HS-27A (cell line): ENCODE data around the gene SH3BP5.

Experiments used
- DNase-seq: peaks from one replicate; pipeline ENCODE4 v3.0.0-alpha.2; 2012; ENCODE audit warnings: low read depth, missing footprints

The SH3BP5 gene

GRCh38 chr3:15273227-15273626, 59.2 kb downstream of the SH3BP5 start:
- no peak for DNase-seq

GRCh38 chr3:15272426-15273196, 59.8 kb downstream of the SH3BP5 start:
- DNase-seq, result no peak

DNA sequence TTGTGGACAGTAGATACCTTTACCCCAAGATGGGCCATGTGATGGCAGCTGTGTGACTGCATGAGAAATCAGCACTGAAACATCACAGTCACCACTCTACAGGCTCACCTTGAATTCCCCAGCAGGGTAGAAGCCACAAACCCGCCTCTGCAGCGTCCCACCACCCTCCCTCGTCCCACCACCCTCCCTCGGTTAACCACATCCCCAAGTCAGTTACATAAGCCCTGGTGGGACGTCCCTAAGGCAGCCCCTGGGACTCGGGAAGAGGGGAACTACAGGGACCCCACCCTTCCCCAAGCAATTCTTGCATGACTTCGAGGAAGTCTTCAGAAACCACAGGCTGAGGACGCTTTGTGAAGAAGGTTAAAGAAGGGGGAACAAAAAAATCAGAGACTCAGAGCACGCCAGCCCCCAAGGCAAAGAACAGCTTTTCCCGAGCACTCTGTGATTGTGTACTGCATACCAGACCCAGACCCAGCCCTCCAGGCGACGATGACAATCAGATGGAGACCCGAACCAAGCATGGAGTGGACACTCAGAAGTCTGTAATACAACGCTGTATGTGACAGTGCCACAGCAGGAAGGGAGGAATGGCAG, 60.5 kb downstream of the SH3BP5 start:
- DNase-seq, result no peak

DNA sequence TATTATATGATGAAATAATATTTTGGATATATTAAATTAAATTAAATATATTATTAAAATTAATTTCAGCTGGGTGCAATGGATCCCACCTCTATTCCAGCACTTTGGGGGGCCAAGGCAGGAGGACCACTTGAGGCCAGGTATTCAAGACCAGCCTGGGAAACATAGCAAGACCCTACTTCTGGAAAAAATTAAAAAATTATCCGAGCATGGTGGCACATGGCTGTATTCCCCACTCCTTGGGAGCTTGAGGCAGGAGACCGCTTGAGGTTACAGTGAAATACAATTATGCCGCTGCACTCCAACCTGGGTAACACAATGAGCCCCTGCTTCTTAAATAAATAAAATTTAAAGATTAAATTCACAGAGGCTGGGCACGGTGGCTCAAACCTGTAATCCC, 61.4 kb downstream of the SH3BP5 start:
- DNase-seq, result no peak

- DNase-seq, result peak; percentile 95
These were observed 63.0 kb downstream of the SH3BP5 start for GRCh38 chr3:15269091-15269989.

GRCh38 chr3:15268033-15268631, 64.3 kb downstream of the SH3BP5 start:
- no peak for DNase-seq

GRCh38 chr3:15267502-15267901, 64.9 kb downstream of the SH3BP5 start:
- no peak for DNase-seq

GRCh38 chr3:15266510-15267376, 65.6 kb downstream of the SH3BP5 start:
- DNase-seq, result no peak

DNA sequence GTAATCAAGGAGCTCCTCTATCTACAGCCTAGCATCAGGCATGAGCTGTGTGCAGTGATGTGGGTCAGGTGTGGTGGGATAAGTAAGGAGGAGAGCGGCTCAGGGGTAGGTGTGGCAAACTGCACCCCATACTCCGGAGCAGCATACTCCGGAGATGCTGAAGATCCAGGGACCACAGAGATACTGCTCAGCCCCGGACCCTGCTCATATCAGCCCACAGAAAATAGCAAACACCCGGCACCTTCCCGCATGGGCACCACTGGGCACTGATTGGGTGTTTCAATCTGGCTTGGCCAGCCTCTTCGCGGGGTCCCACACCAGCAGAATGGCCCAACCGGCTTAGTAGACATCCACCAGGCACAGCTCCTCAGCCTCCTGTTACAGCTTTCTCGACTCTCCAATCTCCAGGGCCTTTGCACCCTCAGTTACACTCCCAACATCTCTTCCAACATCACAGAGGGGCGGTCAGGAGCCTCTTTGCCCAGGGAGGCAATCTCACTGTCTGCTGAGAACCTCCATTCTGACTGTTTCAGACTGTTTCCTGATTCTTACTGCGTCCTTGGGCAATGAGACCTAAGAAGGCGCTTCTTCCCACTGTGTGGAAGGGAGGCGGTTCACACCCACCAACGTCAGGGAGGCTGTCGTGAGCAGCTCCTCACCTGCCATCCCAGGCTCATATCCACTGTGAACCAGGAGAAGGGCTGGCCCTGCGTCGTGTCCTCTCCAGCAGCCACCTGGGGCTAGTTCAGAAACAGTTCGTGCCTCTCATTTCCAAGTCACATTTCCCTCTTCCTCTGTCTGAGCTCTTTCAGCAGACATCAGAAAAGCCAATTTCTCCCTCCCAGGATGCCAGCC, 66.5 kb downstream of the SH3BP5 start:
- no peak for DNase-seq

DNA sequence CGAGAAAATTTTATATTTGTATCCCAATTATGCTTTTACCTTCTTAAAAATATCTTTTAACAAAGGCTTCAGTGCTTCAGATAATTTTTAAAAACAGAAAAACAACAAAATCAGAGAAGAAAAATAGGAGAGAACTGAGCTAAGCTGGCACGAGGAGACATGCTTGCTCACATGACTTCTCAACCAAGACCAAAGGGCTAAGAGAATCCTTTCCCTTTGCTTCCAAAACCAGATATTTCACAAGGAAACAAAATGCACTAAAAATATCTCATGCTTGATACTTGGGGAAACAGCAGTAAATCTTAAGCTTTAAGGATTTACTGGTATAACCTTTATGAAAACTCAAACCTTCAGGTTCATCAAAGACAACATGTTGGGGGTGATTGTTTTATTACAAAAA, 67.9 kb downstream of the SH3BP5 start:
- DNase-seq, result no peak

DNA sequence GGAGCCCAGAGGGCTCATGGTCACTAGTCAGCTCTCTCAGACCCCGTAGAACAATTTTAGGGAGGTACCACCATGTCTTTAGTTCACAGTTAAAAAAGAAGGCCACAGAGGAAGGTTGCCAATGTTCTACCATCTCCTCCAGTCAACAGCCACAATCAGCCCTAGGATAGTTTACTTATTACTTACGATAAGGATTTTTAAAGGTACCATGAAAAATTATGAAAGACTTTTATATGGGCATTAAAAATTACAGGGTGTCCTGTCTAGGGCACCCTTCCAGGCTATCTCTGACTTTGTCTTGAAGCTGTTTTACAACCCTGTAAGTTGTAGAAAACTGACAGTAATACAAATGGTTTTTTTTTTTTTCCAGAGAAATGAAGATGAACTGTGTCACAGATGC, 68.5 kb downstream of the SH3BP5 start:
- no peak for DNase-seq

- DNase-seq, result no peak
These were observed 69.3 kb downstream of the SH3BP5 start for GRCh38 chr3:15263120-15263519.

- DNase-seq, result no peak
These were observed 70.4 kb downstream of the SH3BP5 start for GRCh38 chr3:15262021-15262420.

- DNase-seq, result no peak
These were observed 71.1 kb downstream of the SH3BP5 start for GRCh38 chr3:15261274-15261673.

GRCh38 chr3:15260531-15260930, 71.9 kb downstream of the SH3BP5 start:
- DNase-seq, result no peak

DNA sequence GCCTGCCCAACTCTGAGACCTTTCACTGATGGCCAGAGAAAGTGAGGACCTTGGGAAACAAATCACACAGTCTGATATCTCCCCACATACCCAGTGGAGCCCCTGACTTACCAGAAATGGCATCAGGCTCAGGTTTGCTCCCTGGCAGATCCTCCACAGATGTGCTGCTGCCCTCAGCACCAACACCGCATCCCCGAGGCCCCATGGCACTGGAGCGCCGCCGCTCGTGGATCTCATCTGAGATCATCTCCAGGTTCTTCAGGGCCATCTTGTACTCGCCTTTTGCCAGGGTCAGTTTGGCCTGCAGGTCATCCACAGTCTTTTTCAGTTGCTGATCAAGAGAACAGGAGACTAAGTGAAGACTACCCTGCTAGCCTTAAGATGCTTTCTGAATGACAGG, 73.7 kb downstream of the SH3BP5 start:
- no peak for DNase-seq

GRCh38 chr3:15256861-15257341, 75.5 kb downstream of the SH3BP5 start:
- no peak for DNase-seq

- DNase-seq, result no peak
These were observed 77.2 kb downstream of the SH3BP5 start for GRCh38 chr3:15255215-15255614.

DNA sequence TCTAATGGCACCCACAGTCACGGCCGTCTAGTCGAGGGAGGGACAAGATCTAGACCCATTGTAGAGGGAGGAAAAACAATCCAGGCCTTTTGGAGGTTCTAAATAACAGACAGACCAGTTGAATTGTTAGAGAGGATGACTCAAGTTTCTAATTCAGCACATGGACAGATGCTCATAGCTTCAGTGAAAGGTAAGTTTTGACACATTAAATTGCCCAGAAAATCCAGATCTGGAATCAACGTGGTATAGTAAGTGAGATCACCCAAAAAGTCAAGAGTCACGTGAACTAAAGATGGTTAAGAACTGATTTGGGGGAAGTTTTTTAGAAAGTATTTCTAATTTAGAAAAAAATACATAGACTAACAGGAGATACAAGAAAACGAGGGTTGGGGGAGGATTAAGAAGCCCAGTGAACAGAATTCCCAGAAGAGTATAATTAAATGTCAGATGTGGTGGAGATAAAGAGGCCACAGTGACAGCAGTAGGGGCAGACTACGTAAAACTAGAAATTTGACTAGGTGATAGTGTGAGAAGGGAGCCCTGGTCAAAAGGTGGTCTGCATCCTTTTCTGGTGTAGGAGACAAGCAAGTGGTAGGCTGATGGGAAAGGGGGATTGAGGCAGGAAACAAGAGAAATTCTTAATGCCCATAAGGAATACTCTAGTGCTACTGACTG, 79.2 kb downstream of the SH3BP5 start:
- DNase-seq, result no peak

- DNase-seq, result no peak
These were observed 86.2 kb downstream of the SH3BP5 start for GRCh38 chr3:15246186-15246585.
